ENCODE data around the gene AMBP. TPM values are rescaled to one million over a fixed set of nuclear protein-coding genes. Genes with fewer than 3 reads are reported as not detected.

AMBP gene
- polyA plus RNA-seq, 12 donors, result 0.13 to 19.9 (median 0.54) TPM; not detected in 3

DNA sequence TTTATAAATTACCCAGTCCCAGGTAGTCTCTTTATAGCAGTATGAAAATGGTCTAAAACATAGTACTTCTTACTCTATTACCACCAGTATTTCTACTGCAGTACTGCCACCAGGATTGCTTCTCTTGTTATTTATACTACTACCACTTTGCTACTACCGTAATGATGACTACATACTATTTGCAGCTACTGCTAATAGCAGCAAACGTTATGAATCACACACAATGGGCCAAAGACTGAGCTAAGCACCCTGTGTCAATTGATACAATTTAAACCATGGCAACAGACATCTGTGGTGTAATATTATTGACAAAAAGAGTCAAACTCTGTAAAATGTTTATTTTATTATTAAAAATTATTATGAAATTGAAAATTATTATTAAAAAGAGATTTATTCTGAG is 36.3 kb upstream of the AMBP start:
- no peak for DNase-seq

DNA sequence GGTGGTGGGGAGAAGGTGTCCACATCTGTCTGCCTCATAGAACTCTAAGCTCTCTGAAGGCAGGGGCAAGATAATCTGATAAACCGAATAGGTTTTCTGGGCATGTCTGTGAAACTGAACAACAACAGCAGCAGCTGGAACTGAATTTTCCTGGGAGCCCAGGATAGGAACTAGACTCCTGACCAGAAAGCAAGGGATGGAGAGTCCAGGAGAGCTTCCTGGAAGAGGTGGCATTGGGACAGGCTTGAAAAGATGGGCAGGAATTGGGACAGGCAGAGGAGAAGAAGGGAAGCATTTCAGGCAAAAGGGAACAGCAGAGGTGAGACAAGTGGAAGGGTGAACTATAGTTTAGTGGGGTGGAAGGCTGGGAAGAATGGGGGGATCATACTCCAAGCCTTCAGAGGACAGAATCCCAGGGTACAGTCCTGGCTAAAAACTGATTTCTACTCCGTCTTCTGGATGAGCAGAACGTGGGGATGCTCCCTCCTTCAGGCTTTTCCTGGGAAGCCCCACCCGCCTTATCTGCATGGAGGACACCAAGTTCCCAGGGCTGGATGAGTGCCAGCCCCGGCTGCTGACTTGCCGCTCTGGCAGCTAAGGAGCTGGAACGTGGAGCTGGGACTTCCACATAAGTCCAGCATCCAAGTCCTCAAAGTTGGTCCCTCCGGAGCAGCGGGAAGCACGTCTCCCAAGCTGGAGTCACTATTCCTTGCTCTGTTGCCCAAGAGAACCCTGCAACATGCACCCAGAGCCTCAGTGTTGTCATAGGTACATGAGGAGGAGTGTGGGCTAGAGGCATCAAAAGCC is 34.9 kb upstream of the AMBP start:
- DNase-seq, result peak; percentile 48

- no peak for DNase-seq
Measured at GRCh38 chr9:114112325-114112724, 34.2 kb upstream of the AMBP start.

- DNase-seq, result no peak
Measured at GRCh38 chr9:114110180-114110579, 32.1 kb upstream of the AMBP start.

DNA sequence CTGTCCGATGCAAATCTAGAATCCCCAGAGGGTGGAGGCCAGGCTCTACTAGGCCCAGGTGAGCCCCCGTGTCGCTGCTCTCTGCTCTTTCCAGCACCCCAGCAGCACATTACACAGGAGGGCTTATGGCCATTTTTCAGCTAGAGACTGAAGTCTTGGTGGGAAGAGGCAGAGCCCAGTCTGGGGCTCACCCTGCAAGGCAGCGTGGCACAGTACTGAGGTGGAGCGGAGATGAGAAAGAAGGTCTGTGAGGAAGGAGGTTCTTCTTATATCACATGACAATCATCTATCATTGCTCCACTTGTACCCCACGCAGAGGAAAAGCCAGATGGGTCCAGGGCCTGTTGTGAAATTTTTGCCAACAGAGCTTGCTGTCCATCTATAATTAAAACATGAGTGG is 31.0 kb upstream of the AMBP start:
- no peak for DNase-seq

DNA sequence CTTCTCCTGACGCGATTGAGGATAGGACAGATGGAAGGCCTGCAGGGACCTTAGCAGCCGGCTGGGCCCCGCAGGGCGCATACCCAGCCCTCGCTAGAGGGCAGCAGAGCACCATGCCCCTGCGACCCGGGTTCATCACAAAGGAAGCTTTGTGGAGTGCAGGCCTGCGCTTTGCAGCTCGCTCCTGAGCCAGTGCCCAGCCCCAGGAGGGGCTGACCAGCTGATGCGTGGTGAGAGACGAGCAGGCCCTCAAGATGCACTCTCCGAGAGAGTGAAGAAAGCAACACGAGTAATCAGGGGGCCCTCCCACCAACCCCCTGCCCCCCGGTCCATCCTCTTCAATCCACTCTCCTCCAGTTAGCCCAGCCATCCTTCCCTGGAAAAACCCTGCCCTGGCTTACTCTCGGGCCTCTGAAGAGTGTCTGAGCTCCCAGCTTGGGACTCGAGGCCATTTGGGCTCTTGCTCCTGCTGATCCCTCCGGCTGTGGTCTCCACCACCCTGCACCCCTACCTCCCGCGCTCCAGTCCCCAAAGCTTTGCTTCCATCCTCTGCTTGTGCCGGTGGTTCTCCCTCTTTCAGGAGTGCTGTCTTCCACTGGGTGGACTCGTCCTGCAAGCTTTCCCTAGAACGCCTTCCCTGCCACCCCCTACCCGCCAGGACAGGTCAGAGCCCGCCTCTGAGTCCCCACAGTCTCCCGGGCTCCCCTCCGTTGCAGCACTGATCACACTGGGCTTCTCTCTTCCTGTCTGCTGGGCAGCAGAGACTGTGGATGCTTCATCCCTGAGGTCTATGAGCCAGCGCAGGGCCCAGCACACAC is 30.1 kb upstream of the AMBP start:
- peak; percentile 82 for DNase-seq

- DNase-seq, result no peak
Measured at GRCh38 chr9:114107286-114108001, 29.3 kb upstream of the AMBP start.

DNA sequence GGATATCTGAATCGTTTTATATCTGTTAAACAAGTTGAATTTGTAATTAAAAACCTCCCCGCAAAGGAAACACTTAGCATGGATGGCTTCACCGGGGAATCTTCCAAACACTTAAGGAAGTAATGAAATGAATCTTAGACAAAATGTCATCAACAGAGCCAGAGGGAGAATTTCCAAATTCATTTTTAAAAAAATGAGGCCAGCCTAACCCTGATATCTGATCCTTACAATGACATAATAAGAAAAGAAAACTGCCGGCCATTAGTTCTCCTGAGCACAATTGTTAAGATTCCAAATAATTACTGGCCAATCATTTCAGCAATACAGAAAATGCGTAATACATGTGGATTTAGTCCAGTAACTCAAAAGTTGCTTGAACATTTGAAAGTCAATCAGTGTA is 27.1 kb upstream of the AMBP start:
- DNase-seq, result no peak

DNA sequence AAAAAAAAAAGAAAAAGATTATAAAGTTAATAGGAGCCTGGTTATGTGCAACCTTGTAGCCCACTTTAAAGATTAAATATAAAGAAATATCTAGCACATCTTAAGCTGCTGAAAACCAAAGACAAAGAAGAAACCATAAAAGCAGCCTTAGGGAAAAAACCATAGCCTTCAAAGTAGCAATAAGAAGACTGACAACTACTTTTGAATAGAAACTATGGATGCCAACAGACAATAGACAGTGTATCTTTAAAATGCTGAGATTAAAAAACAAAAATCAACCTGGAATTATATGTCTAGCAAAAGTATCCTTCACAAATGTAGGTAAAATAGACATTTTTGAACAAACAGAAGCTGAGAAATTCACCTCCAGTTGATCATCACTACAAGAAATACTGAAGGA is 24.4 kb upstream of the AMBP start:
- no peak for DNase-seq

- DNase-seq, result no peak
Measured at GRCh38 chr9:114100536-114100935, 22.4 kb upstream of the AMBP start.

DNA sequence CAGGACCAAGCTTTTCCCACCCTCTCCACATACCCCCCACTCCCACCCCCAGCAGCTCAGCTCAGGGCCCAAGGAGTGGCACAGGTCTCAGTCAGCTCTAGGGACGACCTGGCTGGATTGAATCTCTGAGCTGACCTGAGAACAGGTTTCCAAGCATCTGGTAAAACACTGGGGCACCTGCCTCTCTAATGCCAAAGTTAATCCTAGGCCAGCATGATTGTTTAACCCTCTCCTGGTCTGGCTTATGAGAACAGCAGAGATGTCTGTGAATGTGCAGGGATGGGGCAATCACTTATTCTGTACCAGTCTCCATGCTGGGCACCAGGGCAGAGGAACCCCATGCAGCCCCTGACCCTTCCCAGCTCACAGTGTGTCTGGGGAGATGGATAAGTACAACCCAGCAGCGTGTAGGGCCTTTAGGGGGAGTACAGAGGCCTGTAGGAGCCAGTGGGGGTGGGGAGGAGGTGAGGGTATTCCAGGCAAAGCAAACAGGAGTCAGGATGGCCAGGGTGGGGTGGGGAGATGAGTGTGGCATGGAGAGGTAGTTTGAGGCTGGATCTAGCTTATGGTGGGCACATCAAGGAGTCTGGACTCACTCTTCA is 21.7 kb upstream of the AMBP start:
- DNase-seq, result no peak

GRCh38 chr9:114098936-114099668 is 21.0 kb upstream of the AMBP start, which contains the start of gene KIF12:
KIF12 (minus strand) TSS chr9:114099292; CDS start chr9:114099276, 16 bp downstream.
- DNase-seq, result no peak

- DNase-seq, result no peak
Measured at GRCh38 chr9:114098021-114098935, 20.2 kb upstream of the AMBP start.

GRCh38 chr9:114097613-114098020 is 19.5 kb upstream of the AMBP start:
- DNase-seq, result no peak

- DNase-seq, result no peak
Measured at GRCh38 chr9:114096866-114097612, 18.9 kb upstream of the AMBP start.

DNA sequence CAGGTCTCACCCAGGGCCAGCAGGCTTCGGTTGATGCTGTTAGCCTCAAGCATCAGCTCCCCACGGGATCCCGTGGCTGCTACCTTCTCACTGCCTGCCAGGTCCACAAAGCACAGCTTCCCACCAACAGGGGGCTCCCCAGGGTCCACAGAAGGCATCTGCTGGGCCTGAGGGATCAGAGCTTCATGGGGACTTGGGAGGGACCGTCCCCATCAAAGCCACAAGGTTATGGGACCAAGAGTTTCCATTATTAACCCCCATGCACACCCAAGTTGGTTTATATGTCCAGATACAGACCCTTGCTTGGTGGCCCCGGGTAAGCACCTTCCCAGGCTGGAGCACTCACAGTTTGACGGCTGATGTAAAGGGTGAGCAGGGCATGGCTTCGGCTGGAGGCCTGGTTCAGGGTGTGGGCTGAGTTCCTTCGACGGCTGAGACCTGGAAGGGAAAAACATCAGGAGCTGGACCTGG is 18.0 kb upstream of the AMBP start:
- DNase-seq, result no peak

DNA sequence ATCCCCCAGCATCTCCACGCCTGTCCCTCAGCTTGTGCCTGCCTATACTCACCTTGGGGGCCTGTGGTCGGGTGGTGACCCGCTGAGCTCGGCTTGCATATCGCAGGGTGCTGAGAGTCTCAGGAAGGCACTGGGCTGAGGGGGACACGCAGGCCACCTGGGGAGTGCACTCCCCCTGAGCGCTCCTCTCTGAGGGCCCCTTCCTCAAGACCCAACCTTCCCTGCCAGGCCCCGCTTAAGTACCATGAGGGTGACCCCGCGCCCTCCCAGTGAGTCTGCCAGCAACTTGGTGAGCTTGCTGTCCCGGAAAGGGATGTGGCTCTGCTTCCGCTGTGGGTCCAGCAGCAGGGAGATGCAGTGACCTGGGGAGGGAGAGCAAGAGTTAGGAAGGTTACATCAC is 16.9 kb upstream of the AMBP start:
- DNase-seq, result no peak

DNA sequence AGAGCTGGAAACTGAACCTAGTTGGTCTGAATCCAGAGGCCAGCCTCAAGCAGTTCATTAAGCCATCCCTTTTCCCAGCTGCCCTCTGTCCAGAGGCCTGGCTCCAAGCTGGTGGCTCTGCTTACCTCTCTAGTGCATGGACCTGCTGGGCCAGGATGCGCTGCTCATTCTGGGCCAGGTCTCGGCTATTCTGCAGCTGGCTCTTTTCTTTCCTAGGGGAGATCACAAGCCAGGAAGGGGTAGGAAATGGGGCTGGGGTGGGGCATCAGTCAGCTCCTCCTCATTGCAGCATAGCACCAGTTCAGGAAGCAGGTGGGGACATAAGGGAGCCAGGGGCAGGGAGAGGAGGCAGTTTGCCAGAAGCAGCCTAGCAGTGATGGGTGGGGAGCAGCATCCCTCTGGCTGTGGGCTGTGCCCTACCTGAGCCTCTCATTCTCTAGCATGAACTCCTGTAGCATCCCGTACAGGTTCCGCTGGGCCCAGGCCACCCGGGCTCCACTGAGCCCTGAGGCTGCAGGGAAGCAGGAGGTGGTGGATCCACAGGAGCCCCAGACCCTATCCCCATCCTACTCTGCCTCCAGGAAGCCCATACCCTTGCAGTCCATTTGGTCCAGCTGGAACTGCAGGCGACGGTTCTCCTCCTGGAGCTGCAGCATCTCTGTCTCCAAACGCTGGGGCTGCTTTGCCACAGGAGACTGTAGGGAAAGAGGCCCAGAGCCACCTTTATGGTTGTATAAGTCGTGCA is 15.8 kb upstream of the AMBP start:
- no peak for DNase-seq
